Measurements from ENCODE around the gene SBNO2. TPM values are rescaled to one million over a fixed set of nuclear protein-coding genes. Genes with fewer than 3 reads are reported as not detected.

Gene SBNO2
- total RNA-seq, 1 donor from 2014 or later, result 46.4 TPM

GRCh38 chr19:1154731-1155351, 19.2 kb downstream of the SBNO2 start:
- no peak for DNase-seq (ENCODE audit: low spot score)
- Mint-ChIP-seq H3K27me3 (ENCODE audit: unreplicated experiment) (peaks cover 2% of the 10 kb centered on the region), H3K36me3 (ENCODE audit: low read depth, unreplicated experiment) (no peaks in the 10 kb centered on the region), H3K4me3 (ENCODE audit: unreplicated experiment) (no peak overlapping the region), H3K9me3 (ENCODE audit: unreplicated experiment) (no peaks in the 10 kb centered on the region), H3K27ac (ENCODE audit: unreplicated experiment) (no peak overlapping the region), H3K4me1 (ENCODE audit: unreplicated experiment) (no peaks in the 10 kb centered on the region)
- no peak for TF ChIP-seq CTCF (IDR thresholded peaks at IDR 0.05; ENCODE audit: unreplicated experiment)

DNA sequence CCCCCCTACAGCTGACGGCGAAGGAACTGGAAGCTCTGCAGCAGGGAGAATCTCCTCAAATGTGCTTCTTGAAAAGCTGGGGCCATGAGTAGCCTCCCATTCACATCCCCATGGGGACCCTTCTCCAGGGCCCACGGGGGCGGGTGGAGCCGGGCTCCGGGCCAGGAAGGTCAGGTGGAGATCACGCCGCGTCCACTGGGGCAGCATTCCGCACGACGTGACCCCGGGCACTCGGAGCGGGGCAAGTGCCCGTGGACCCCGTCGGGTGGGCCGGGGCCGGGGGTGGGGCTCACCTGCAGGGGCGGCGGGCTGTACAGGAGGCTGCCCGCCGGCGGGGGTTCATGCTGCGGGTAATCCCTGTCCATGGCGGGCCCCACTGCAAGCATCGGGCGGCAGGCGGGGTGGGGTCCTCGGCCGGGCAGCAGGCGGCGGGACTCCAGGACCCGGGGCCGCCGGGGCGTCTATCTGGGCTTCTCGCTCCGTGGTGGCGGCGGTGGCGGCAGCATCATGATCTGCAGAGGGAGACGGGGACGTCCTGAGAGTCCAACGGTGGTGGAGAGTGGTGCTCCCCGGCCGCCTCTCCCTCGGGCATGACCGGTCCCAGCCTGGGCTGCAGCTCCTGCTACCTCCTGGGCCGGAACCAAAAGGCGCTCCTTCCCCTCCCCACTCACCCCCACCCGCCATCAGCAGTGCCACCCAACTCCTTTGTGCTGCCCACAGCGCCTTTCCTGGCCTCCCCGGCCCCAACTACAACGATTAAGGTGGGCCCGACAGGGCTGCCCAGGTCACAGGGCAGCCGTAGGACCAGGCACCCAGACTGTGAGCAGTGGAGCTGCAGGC, 20.0 kb downstream of the SBNO2 start:
- no peaks in the 10 kb centered on the region for H3K36me3 Mint-ChIP-seq (ENCODE audit: low read depth, unreplicated experiment)
- H3K27ac Mint-ChIP-seq (ENCODE audit: unreplicated experiment), result no peak overlapping the region

DNA sequence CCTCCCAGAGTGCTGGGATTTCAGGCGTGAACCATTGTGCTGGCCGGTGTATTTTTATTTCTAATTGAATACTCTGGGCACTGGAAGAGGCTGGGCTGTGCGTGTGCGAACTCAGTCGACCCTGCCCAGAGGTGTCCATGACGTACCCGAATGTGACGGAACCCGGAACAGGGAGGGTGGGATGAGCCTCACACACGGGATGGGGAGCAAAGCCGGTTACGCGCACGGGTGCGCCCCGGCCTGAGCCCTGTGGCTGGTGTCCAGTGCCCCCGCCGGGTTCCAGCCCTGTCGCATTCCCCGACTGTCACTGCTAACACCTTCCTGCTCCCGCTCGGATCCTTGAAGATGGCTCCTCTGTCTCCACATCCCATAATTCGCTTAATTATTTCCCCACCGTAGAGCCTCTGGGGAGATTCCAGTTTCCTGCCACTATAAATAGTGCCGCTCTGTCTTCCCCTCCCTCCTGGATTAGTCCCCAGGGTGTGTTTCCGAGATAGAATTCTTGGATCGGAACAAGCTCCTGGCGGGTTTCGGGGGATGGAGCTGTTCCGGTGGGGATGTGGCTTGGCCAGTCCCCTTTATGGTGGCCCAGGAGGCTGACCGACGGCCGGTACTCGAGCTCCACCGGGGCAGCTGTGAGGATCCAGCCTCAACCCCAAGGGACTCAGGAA, 22.0 kb downstream of the SBNO2 start:
- no peak for TF ChIP-seq CTCF (IDR thresholded peaks at IDR 0.05; ENCODE audit: unreplicated experiment)
- DNase-seq (ENCODE audit: low spot score), result no peak
- Mint-ChIP-seq H3K4me1 (ENCODE audit: unreplicated experiment) (no peaks in the 10 kb centered on the region), H3K36me3 (ENCODE audit: low read depth, unreplicated experiment) (no peaks in the 10 kb centered on the region), H3K4me3 (ENCODE audit: unreplicated experiment) (no peak overlapping the region), H3K9me3 (ENCODE audit: unreplicated experiment) (no peaks in the 10 kb centered on the region), H3K27ac (ENCODE audit: unreplicated experiment) (no peak overlapping the region), H3K27me3 (ENCODE audit: unreplicated experiment) (peaks cover 2% of the 10 kb centered on the region)

More for the DNA sequence above, 20.0 kb downstream of the SBNO2 start:
- H3K4me1 Mint-ChIP-seq (ENCODE audit: unreplicated experiment), result no peaks in the 10 kb centered on the region
- TF ChIP-seq CTCF (IDR thresholded peaks at IDR 0.05; ENCODE audit: unreplicated experiment), result no peak
- no peak overlapping the region for H3K4me3 Mint-ChIP-seq (ENCODE audit: unreplicated experiment)
- DNase-seq (ENCODE audit: low spot score), result no peak
- H3K27me3 Mint-ChIP-seq (ENCODE audit: unreplicated experiment), result peaks cover 2% of the 10 kb centered on the region
- no peaks in the 10 kb centered on the region for H3K9me3 Mint-ChIP-seq (ENCODE audit: unreplicated experiment)

GRCh38 chr19:1151037-1151724, 22.9 kb downstream of the SBNO2 start:
- no peak overlapping the region for H3K4me3 Mint-ChIP-seq (ENCODE audit: unreplicated experiment)
- H3K9me3 Mint-ChIP-seq (ENCODE audit: unreplicated experiment), result no peaks in the 10 kb centered on the region
- peaks cover 2% of the 10 kb centered on the region for H3K27me3 Mint-ChIP-seq (ENCODE audit: unreplicated experiment)
- TF ChIP-seq CTCF (IDR thresholded peaks at IDR 0.05; ENCODE audit: unreplicated experiment), result no peak
- H3K27ac Mint-ChIP-seq (ENCODE audit: unreplicated experiment), result no peak overlapping the region
- H3K36me3 Mint-ChIP-seq (ENCODE audit: low read depth, unreplicated experiment), result no peaks in the 10 kb centered on the region
- H3K4me1 Mint-ChIP-seq (ENCODE audit: unreplicated experiment), result no peaks in the 10 kb centered on the region
- DNase-seq (ENCODE audit: low spot score), result no peak

Data from endothelial cell (in vitro differentiated cells).